GM10248 (cell line): Measurements from ENCODE around the gene TSPEAR.
A peak's percentile ranks its signal among the peaks of the same experiment; 100 is the strongest.
"Not testable (repeated sequence)": the region's sequence is repeated elsewhere in the genome, so short reads cannot be mapped to it uniquely, and the experiment has no call there.

ENCODE experiments used
- CTCF ChIA-PET: fragments of 300-600 bp; sonication (Branson Sonifier 250); formaldehyde crosslinking; extraction: SDS; loops from one replicate; lab custom pipeline; 2021; ENCODE audit warnings: antibody characterized with exemption; lab: Yijun Ruan, JAX
- POLR2A ChIA-PET: fragments of 350-650 bp; sonication (Branson Sonifier 250); formaldehyde crosslinking; extraction: SDS; loops from one replicate; lab custom pipeline; 2020; ENCODE audit warnings: antibody characterized with exemption; lab: Yijun Ruan, JAX
- DNase-seq: peaks from one replicate; pipeline ENCODE4 v3.0.0; 2012; ENCODE audit errors: extremely low spot score
- TF ChIP-seq, protein P1 (sequence below): IDR thresholded peaks from 2 replicates; pipeline ENCODE4 v1.5.1; 2012; ENCODE audit warnings: mild to moderate bottlenecking, low read depth; ENCODE audit errors: extremely low read depth, missing control alignments, control extremely low read depth

Gene TSPEAR

GRCh38 chr21:44564886-44565598, 146.3 kb downstream of the TSPEAR start:
- peak; percentile 20 for DNase-seq
- ChIA-PET CTCF (no interaction called here), POLR2A (no interaction called here)
- TF ChIP-seq, protein P1, sequence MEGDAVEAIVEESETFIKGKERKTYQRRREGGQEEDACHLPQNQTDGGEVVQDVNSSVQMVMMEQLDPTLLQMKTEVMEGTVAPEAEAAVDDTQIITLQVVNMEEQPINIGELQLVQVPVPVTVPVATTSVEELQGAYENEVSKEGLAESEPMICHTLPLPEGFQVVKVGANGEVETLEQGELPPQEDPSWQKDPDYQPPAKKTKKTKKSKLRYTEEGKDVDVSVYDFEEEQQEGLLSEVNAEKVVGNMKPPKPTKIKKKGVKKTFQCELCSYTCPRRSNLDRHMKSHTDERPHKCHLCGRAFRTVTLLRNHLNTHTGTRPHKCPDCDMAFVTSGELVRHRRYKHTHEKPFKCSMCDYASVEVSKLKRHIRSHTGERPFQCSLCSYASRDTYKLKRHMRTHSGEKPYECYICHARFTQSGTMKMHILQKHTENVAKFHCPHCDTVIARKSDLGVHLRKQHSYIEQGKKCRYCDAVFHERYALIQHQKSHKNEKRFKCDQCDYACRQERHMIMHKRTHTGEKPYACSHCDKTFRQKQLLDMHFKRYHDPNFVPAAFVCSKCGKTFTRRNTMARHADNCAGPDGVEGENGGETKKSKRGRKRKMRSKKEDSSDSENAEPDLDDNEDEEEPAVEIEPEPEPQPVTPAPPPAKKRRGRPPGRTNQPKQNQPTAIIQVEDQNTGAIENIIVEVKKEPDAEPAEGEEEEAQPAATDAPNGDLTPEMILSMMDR: no peak

GRCh38 chr21:44564099-44564498, 147.3 kb downstream of the TSPEAR start:
- DNase-seq: no peak
- CTCF ChIA-PET: no interaction called here
- TF ChIP-seq, protein P1: no peak
- POLR2A ChIA-PET: no interaction called here

GRCh38 chr21:44558695-44559094, 152.7 kb downstream of the TSPEAR start, which contains the start of gene KRTAP10-3:
TSS of gene KRTAP10-3 (minus strand) at chr21:44558795. CDS start at chr21:44558715, 80 bp downstream.
- TF ChIP-seq, protein P1: no peak
- CTCF ChIA-PET: no interaction called here
- POLR2A ChIA-PET: no interaction called here
- no peak for DNase-seq

- POLR2A ChIA-PET, DNase-seq, CTCF ChIA-PET: not testable (repeated sequence)
These were observed 153.1 kb downstream of the TSPEAR start for GRCh38 chr21:44558329-44558675.

DNA sequence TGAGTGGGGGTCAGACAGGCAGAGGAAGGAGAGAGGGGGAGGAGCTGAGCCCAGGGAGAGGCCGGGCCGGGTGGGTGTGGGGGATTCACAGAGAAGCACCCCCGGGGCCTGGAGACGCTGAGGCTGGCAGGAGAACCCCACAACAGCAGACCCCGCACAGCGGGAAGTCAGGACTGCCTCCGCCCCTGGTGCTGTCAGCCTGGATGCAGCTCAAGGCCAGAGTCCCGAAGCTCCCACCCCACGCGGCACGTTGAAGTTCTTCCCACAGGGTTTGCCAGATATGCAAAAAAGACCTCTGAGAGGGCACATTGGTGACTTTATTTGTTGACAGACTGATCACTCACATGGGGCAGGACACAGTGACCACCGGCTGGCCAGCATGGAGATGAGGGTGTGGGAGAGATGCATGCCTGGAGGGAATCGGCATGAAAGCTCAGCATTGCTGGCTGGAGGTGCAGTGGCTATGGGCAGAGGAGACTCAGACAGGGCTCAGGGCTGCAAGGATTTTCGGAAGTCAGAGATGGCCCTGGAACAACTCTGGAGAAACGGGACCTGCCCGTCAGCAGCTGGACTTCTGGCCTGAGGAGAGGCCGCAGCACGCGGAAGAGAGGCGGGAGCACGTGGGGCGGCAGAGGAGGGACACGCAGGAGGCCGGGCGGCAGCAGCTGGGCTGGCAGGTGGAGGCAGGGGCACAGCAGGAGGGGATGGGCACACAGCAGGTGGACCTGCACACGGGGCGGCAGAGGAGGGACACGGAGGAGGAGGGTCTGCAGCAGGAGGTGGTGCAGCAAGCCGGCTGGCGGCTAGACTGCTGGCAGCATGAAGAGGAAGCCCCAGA, 153.7 kb downstream of the TSPEAR start:
- POLR2A ChIA-PET: no interaction called here
- no peak for DNase-seq
- TF ChIP-seq, protein P1: no peak
- CTCF ChIA-PET: interaction anchor here (0.8 kb wide), 1 partner anchor 17 kb away, joined by 3 read pairs; no protein-coding TSS in a partner anchor

GRCh38 chr21:44556879-44557278, 154.5 kb downstream of the TSPEAR start:
- ChIA-PET CTCF (interaction anchor here (0.8 kb wide), 1 partner anchor 18 kb away, joined by 3 read pairs; no protein-coding TSS in a partner anchor), POLR2A (no interaction called here)
- DNase-seq: no peak
- TF ChIP-seq, protein P1: no peak
